WI38 (cell line): Measurements from ENCODE around the gene MMP24.

Source experiments
- H3K4me3 ChIP-seq: 2 replicates; pipeline ENCODE4 v1.5.1; 2011; ENCODE audit warnings: low read depth, mild to moderate bottlenecking, control low read depth, low read length
- TF ChIP-seq, protein P1 (sequence below): IDR thresholded peaks from 2 replicates; pipeline ENCODE4 v1.5.1; 2012; ENCODE audit warnings: low read depth, mild to moderate bottlenecking, control low read depth, low read length

The MMP24 gene

DNA sequence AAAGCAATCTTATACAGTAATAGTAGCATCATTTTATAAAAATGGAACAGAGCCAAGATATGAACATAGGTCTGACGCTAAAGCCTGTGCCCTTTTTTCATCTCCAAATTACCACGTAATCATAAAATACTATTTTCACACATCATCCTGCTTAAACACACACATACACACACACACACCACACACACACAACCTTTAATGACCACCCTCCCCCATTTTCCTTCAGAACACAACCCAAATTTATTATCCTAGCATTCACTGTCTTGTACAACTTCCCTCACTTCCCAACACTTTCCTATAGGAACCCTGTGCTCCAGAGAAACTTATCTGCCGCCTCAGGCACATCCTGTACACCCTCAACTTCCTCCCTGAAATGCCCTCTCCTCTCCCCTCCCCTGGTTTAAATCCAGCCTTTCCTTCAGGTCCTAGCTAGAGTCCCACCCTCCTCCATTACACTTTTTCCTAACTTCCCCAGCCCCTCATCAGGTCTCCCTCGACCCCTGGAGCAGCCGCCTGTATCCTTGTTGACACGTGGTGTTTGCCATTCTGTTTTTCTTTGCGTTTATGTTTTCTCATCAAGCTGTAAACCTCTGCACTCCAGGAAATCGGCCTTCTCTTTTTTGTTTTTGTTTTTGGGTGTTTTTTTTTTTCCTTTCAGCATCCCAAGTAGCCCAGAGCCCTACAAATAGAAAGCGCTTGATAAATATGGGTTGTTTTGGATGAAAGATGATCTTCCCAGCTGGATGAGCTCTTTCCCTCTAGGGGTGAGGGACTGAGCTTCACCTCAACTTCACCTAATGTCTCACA, 968 bp upstream of the MMP24 start:
- no peak overlapping the region for H3K4me3 ChIP-seq
- TF ChIP-seq, protein P1, sequence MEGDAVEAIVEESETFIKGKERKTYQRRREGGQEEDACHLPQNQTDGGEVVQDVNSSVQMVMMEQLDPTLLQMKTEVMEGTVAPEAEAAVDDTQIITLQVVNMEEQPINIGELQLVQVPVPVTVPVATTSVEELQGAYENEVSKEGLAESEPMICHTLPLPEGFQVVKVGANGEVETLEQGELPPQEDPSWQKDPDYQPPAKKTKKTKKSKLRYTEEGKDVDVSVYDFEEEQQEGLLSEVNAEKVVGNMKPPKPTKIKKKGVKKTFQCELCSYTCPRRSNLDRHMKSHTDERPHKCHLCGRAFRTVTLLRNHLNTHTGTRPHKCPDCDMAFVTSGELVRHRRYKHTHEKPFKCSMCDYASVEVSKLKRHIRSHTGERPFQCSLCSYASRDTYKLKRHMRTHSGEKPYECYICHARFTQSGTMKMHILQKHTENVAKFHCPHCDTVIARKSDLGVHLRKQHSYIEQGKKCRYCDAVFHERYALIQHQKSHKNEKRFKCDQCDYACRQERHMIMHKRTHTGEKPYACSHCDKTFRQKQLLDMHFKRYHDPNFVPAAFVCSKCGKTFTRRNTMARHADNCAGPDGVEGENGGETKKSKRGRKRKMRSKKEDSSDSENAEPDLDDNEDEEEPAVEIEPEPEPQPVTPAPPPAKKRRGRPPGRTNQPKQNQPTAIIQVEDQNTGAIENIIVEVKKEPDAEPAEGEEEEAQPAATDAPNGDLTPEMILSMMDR, result no peak

DNA sequence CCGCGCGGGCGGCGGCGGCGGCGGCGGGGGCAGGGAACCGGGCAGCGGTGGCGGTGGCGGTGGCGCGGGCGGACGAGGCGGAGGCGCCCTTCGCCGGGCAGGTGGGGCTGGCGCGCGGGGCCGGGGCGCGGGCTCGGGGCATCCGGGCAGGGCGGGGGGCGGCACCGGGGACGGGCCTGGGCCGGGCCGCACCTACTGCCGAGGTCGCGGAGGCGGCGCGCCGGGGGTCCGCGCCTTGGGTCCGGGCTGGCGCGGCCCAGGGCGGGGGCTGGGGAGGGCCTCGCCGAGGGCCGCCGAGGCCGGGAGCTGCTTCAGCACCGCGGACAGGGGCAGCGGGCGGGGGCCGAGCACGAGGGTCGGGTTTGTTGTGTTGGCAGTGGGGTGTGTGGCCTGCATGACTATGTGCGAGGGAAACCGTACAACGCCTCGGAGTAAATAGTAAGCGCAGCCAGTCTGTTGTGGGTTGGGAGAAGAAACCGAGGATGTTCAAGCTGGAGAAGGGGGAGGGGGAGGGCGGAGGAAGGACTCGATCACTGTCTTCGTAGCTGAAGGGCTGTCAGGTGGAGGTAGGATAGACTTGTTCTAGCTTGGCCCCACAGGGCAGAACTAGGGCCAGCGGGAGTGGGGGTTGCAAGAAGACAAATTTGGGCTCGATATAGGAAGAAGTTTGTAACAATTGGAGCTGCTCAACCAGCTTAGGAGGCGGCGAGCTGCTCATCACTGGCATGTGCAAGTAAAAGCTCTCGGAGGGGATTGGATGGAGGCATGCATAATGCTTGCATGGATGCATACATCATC, 593 bp downstream of the MMP24 start:
- TF ChIP-seq, protein P1, result no peak
- no peak overlapping the region for H3K4me3 ChIP-seq

DNA sequence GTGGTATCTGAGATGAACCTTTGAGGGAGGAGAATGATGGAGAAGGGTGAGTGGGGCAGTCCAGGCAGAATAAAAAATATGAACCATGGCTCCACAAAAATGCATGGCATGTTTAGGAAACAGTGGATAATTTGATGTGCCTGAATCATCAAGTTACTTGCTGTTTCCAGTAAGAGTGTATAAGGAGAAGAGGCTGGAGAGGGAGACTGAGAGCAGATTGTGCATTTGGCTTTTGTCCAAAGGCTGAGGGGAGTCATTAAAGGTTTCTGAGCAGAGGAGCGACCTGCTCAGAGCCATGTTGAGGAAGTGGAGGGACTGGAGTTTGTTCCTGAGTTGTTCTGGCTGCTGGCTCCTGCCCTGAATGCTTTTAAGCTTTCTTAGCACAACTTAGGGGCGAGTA, 6.1 kb downstream of the MMP24 start:
- TF ChIP-seq, protein P1, result no peak
- H3K4me3 ChIP-seq, result no peak overlapping the region

DNA sequence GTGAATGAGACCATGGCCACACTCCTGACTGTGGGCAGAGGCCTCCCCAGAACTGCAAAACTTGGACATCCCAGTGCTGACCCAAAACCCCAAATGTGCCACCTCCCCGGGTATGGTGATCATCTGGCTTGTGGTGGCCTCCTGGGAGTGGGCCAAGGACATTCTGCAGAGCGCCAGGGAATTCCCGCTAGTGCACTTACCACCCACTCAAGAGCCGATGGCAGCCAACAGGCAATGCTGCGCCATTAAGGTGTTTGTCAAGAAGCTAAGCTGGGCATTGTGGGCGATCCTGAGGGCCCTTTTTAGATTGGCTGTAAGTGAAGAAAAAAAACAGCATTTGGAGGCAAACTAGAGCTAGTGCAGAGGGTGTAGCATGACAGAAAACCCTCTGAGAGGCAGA, 9.4 kb downstream of the MMP24 start:
- TF ChIP-seq, protein P1, result no peak
- H3K4me3 ChIP-seq, result no peak overlapping the region

DNA sequence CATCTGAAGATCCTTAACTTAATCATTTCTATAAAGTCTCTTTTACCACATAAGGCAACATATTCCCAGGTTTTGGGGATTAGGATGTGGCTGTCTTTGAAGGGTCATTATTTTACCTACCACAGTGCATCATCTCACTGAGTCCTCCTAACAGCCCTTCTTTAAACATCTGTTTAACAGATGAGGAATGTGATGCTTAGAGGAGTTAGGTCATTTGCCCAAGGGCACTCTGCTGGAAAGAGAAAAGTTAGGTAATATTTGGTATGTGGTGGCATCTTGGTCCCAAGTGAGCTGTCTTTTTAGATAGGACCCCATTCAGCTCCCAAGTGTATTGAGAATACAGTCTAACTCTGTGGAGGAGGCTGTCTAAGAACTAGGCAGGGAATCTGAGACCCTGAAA, 11.0 kb downstream of the MMP24 start:
- no peak overlapping the region for H3K4me3 ChIP-seq
- TF ChIP-seq, protein P1, result no peak

DNA sequence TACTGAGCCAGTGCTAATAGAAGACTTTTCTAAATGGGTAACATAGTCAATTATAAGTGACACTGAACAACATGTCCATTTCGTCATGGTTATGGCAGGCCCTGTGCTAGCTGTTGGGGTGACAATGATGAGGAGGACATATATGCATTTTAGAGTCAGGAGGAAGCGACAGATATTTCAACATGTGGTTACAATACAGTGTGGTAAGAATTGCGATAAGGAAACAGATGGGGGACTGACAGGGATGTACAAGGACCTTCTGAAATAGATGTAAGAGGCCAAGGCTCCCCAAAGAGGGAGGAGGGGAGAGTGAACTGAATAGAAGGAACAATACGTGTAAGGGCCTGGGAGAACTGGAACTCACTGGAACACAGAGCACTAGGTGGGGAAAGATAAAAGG, 11.7 kb downstream of the MMP24 start:
- H3K4me3 ChIP-seq, result no peak overlapping the region
- TF ChIP-seq, protein P1, result no peak

DNA sequence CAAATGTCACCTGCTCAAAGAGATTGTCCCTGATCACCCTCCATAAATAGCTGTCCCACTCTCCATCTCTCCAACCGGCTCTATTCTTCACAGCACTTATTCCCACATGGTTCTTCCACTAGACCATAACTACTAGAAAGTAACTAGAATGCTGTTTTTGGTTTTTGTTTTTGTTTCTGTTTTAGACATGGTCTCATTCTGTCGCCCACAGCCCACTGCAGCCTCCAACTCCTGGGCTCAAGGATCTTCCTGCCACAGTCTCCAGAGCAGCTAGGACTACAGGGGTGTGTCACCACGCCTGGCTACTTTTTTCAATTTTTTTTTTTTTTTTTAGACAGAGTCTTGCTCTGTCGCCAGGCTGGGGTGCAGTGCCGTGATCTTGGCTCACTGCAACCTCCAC, 12.2 kb downstream of the MMP24 start:
- H3K4me3 ChIP-seq, result no peak overlapping the region
- TF ChIP-seq, protein P1, result no peak
